Right atrium auricular region (tissue), 2 donors: Measurements from ENCODE around the gene BMI1. TPM values are rescaled to one million over a fixed set of nuclear protein-coding genes. Genes with fewer than 3 reads are reported as not detected.

Experiments
- DNase-seq: peaks from one replicate; pipeline ENCODE4 v3.0.0-alpha.2; 2019; ENCODE audit warnings: low spot score
- H3K27ac ChIP-seq, 2 donors: fragments of 200-600 bp; sonication (generic); 1 replicate in 1 of 2; 2 replicates in 1 of 2; pipeline ENCODE4 v1.5.1; 2016 to 2019
- H3K27me3 ChIP-seq, 2 donors: fragments of 200-600 bp; sonication (generic); one replicate each; pipeline versions ENCODE4 v1.5.1 to v1.6.0; 2017 to 2019
- H3K36me3 ChIP-seq: fragments of 200-600 bp; sonication (generic); one replicate; pipeline ENCODE4 v1.5.1; 2016
- H3K4me1 ChIP-seq, 2 donors: fragments of 200-600 bp; sonication (generic); one replicate each; pipeline versions ENCODE4 v1.5.1 to v1.6.0; 2017 to 2019
- H3K4me3 ChIP-seq, 2 donors: fragments of 200-600 bp; sonication (generic); 1 replicate in 1 of 2; 2 replicates in 1 of 2; pipeline ENCODE4 v1.5.1; 2017 to 2019; ENCODE audit warnings: mild to moderate bottlenecking in 1 of 2, moderate library complexity in 1 of 2
- H3K9me3 ChIP-seq, 2 donors: fragments of 200-600 bp; sonication (generic); one replicate each; pipeline ENCODE4 v1.5.1; 2019
- total RNA-seq, 2 donors: library from RNA; depleted of rRNA; stranded (reverse); fragments of >200 nt; gene quantifications; one replicate each; pipeline ENCODE4 v1.1.0, GENCODE V29; 2016
- TF ChIP-seq, protein P1 (sequence below), 2 donors: fragments of 200-600 bp; sonication (generic); IDR thresholded peaks; one replicate each; pipeline ENCODE4 v1.5.1; 2019; ENCODE audit warnings: antibody characterized with exemption in 2 of 2

Gene BMI1
- total RNA-seq, 2 donors from 2014 or later = 34.7 to 40.7 TPM

DNA sequence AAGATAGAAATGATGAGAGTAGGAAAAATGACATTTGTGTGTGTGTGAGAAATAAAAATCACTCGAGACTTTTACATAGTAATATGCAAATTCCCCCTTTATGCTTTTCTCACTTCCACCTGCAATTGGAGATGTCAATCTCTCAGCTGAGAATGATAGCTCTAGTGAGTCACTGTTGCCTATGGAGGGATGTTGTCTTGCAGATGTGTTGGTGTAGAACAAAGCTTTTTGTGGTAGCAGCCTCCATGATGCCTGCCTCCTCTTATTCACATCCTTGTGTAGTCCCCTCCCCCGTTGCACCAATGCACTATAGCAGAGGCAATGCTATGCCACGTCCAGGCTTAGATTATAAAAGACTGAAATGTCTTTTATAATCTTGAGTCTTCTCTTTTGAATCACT, 58.2 kb downstream of the BMI1 start:
- Histone ChIP-seq H3K27ac (no peak overlapping the region), H3K4me3 (no peak overlapping the region), H3K4me1 (no peaks in the 10 kb centered on the region), H3K27me3 (no peaks in the 10 kb centered on the region), H3K9me3 (no peaks in the 10 kb centered on the region), H3K36me3 (no peaks in the 10 kb centered on the region)
- TF ChIP-seq, protein P1, sequence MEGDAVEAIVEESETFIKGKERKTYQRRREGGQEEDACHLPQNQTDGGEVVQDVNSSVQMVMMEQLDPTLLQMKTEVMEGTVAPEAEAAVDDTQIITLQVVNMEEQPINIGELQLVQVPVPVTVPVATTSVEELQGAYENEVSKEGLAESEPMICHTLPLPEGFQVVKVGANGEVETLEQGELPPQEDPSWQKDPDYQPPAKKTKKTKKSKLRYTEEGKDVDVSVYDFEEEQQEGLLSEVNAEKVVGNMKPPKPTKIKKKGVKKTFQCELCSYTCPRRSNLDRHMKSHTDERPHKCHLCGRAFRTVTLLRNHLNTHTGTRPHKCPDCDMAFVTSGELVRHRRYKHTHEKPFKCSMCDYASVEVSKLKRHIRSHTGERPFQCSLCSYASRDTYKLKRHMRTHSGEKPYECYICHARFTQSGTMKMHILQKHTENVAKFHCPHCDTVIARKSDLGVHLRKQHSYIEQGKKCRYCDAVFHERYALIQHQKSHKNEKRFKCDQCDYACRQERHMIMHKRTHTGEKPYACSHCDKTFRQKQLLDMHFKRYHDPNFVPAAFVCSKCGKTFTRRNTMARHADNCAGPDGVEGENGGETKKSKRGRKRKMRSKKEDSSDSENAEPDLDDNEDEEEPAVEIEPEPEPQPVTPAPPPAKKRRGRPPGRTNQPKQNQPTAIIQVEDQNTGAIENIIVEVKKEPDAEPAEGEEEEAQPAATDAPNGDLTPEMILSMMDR (IDR thresholded peaks at IDR 0.05) = no peak
- DNase-seq = no peak

Other genes starting within 250 kb of the BMI1 start
- not detected for gene EBLN1, start 103.1 kb upstream of the BMI1 start, total RNA-seq
- 100 to 1,000 TPM in 1 of 2 donors, 10 to 100 TPM in 1; 28.5 to 141 TPM for gene COMMD3, start 4.7 kb upstream of the BMI1 start, total RNA-seq
- gene SPAG6, start 24.4 kb downstream of the BMI1 start, total RNA-seq = not detected